ENCODE data around the gene PRMT3. TPM values are rescaled to one million over a fixed set of nuclear protein-coding genes. Genes with fewer than 3 reads are reported as not detected.
"Not testable (repeated sequence)": the region's sequence is repeated elsewhere in the genome, so short reads cannot be mapped to it uniquely, and the experiment has no call there.

PRMT3 gene
- total and polyA plus RNA-seq, 2 of the 13 experiments (the other 11 are each of a cell fraction or from before 2014, with no cell fraction given): 9.1 to 27.7 TPM

- in situ Hi-C loops (cut with HindIII; ENCODE audit: extremely low pct_ligation_motif_present, low pct_unique_long_range_greater_than_20kb): no loop called here
- CTCF ChIA-PET (ENCODE audit: low intra/inter-chr PET ratio, low total read pairs): no interaction called here
- BruUV-seq (replicated peaks): no TSS peak
Measured at GRCh38 chr11:20470348-20470747, 82.8 kb downstream of the PRMT3 start.

GRCh38 chr11:20471929-20472328 is 84.4 kb downstream of the PRMT3 start:
- in situ Hi-C loops (cut with HindIII; ENCODE audit: extremely low pct_ligation_motif_present, low pct_unique_long_range_greater_than_20kb); H2AFZ ChIP-seq (ENCODE audit: low read length); FAIRE-seq; H3K4me3 ChIP-seq (replicated peaks in 1 of 3; ENCODE audit: insufficient read depth in 1 of 3, low read depth in 2 of 3, low read length in 3 of 3); H3K27ac ChIP-seq (ENCODE audit: extremely low read length, insufficient read depth, low read length); H3K79me2 ChIP-seq (ENCODE audit: insufficient read depth, low read length); BruUV-seq (replicated peaks); intact Hi-C loops (cut with micrococcal nuclease; ENCODE audit: unreplicated experiment); H3K9me3 ChIP-seq (ENCODE audit: low read length); H3K4me1 ChIP-seq (ENCODE audit: insufficient read depth, low read length); H3K9ac ChIP-seq (ENCODE audit: insufficient read depth, low read depth, low read length); POLR2A ChIA-PET; DNase-seq (ENCODE audit: low spot score); H3K36me3 ChIP-seq (replicated peaks in 1 of 2; ENCODE audit: control insufficient read depth in 1 of 2, insufficient read depth in 2 of 2, low read length in 2 of 2); H4K20me1 ChIP-seq (ENCODE audit: insufficient read depth, low read length); H3K27me3 ChIP-seq (ENCODE audit: control insufficient read depth in 1 of 2, insufficient read depth in 2 of 2, low read length in 2 of 2); ATAC-seq; H3K4me2 ChIP-seq (ENCODE audit: low read depth, low read length); CTCF ChIA-PET (ENCODE audit: low intra/inter-chr PET ratio, low total read pairs): not testable (repeated sequence)

More at GRCh38 chr11:20470348-20470747, 82.8 kb downstream of the PRMT3 start:
- Histone ChIP-seq H4K20me1 (ENCODE audit: insufficient read depth, low read length) (no peaks in the 10 kb centered on the region), H3K4me1 (ENCODE audit: insufficient read depth, low read length) (no peaks in the 10 kb centered on the region), H3K79me2 (ENCODE audit: insufficient read depth, low read length) (no peaks in the 10 kb centered on the region), H3K9me3 (ENCODE audit: low read length) (no peaks in the 10 kb centered on the region), H3K27me3 (ENCODE audit: control insufficient read depth in 1 of 2, insufficient read depth in 2 of 2, low read length in 2 of 2) (no peaks in the 10 kb centered on the region), H3K4me2 (ENCODE audit: low read depth, low read length) (no peak overlapping the region), H3K27ac (ENCODE audit: extremely low read length, insufficient read depth, low read length) (no peak overlapping the region), H3K4me3 (replicated peaks in 1 of 3; ENCODE audit: insufficient read depth in 1 of 3, low read depth in 2 of 3, low read length in 3 of 3) (no peak overlapping the region), H3K9ac (ENCODE audit: insufficient read depth, low read depth, low read length) (no peak overlapping the region), H3K36me3 (replicated peaks in 1 of 2; ENCODE audit: control insufficient read depth in 1 of 2, insufficient read depth in 2 of 2, low read length in 2 of 2) (0 out of 5 replicates have a peak, but pooled peaks cover 0 to 1% of the 10 kb centered on the region in 2 experiments), H2AFZ (ENCODE audit: low read length) (no peak overlapping the region)
- intact Hi-C loops (cut with micrococcal nuclease; ENCODE audit: unreplicated experiment): no loop called here
- FAIRE-seq (no peak), DNase-seq (ENCODE audit: low spot score) (no peak), ATAC-seq (no peak)
- POLR2A ChIA-PET: no interaction called here
- TF ChIP-seq ETV5 (CRISPR knock-in tag; IDR thresholded peaks at IDR 0.05; ENCODE audit: borderline replicate concordance): no peak
- no peak for TF ChIP-seq NR3C1 (CRISPR knock-in tag; IDR thresholded peaks at IDR 0.05)
- no peak for TF ChIP-seq CENPX (CRISPR knock-in tag; IDR thresholded peaks at IDR 0.05)
- TF ChIP-seq RCOR2 (CRISPR knock-in tag; IDR thresholded peaks at IDR 0.05): no peak
- TF ChIP-seq SOX13 (IDR thresholded peaks at IDR 0.05): no peak
- no peak for TF ChIP-seq SOX13 (CRISPR knock-in tag; conservative IDR thresholded peaks at IDR 0.05 in 1 of 2, IDR thresholded peaks at IDR 0.05 in 1 of 2)
- no peak for TF ChIP-seq YEATS4 (CRISPR knock-in tag; IDR thresholded peaks at IDR 0.05; ENCODE audit: borderline replicate concordance)
- no peak for TF ChIP-seq HMGA1 (CRISPR knock-in tag; conservative IDR thresholded peaks at IDR 0.05)
- no peak for TF ChIP-seq RFXANK (CRISPR knock-in tag; IDR thresholded peaks at IDR 0.05)
- TF ChIP-seq RBAK (CRISPR knock-in tag; IDR thresholded peaks at IDR 0.05): no peak
- no peak for TF ChIP-seq ZNF234 (CRISPR knock-in tag; conservative IDR thresholded peaks at IDR 0.05)
- TF ChIP-seq HNRNPK (IDR thresholded peaks at IDR 0.05; ENCODE audit: low read depth, low read length, poor library complexity, severe bottlenecking): no peak
- TF ChIP-seq THAP9 (CRISPR knock-in tag; IDR thresholded peaks at IDR 0.05; ENCODE audit: borderline replicate concordance): no peak
- no peak for TF ChIP-seq ZNF18 (CRISPR knock-in tag; IDR thresholded peaks at IDR 0.05; ENCODE audit: insufficient replicate concordance)
- no peak for TF ChIP-seq THAP11 (CRISPR knock-in tag; IDR thresholded peaks at IDR 0.05)
- TF ChIP-seq AGO2 (optimal IDR thresholded peaks at IDR 0.05; ENCODE audit: low read depth, low read length): no peak
- TF ChIP-seq SMARCC2 (IDR thresholded peaks at IDR 0.05): no peak
- no peak for TF ChIP-seq FOXP1 (IDR thresholded peaks at IDR 0.05)
- TF ChIP-seq FOXP1 (CRISPR knock-in tag; IDR thresholded peaks at IDR 0.05): no peak
- no peak for TF ChIP-seq ZMYM2 (CRISPR knock-in tag; IDR thresholded peaks at IDR 0.05)
- WGBS (ENCODE audit: low lambda C conversion rate): 96% methylated on average over 4 of the region's 4 CpGs
